Measurements from ENCODE around the gene NLRP6.

NLRP6 gene

GRCh38 chr11:244376-244775 is 33.8 kb upstream of the NLRP6 start:
- no peaks in the 10 kb centered on the region for H3K4me1 ChIP-seq (ENCODE audit: insufficient read depth, low read length)
- no peak overlapping the region for H3K4me3 ChIP-seq (ENCODE audit: low read depth in 1 of 2, low read length in 2 of 2)
- no peaks in the 10 kb centered on the region for H3K9me3 ChIP-seq (ENCODE audit: low read length)
- H3K36me3 ChIP-seq (ENCODE audit: insufficient read depth, low read length): peaks cover 77% of the 10 kb centered on the region
- H3K27ac ChIP-seq (ENCODE audit: low read depth, low read length): no peak overlapping the region
- no peaks in the 10 kb centered on the region for H3K27me3 ChIP-seq (ENCODE audit: control insufficient read depth in 1 of 2, insufficient read depth in 2 of 2, low read length in 2 of 2)
- H3K9ac ChIP-seq (ENCODE audit: low read length): no peak overlapping the region

GRCh38 chr11:249062-249461 is 29.1 kb upstream of the NLRP6 start:
- Histone ChIP-seq H3K36me3 (ENCODE audit: insufficient read depth, low read length) (peaks cover 88% of the 10 kb centered on the region), H3K9ac (ENCODE audit: low read length) (no peak overlapping the region), H3K4me3 (ENCODE audit: low read depth in 1 of 2, low read length in 2 of 2) (no peak overlapping the region), H3K27me3 (ENCODE audit: control insufficient read depth in 1 of 2, insufficient read depth in 2 of 2, low read length in 2 of 2) (no peaks in the 10 kb centered on the region), H3K9me3 (ENCODE audit: low read length) (no peaks in the 10 kb centered on the region), H3K4me1 (ENCODE audit: insufficient read depth, low read length) (no peaks in the 10 kb centered on the region), H3K27ac (ENCODE audit: low read depth, low read length) (no peak overlapping the region)

DNA sequence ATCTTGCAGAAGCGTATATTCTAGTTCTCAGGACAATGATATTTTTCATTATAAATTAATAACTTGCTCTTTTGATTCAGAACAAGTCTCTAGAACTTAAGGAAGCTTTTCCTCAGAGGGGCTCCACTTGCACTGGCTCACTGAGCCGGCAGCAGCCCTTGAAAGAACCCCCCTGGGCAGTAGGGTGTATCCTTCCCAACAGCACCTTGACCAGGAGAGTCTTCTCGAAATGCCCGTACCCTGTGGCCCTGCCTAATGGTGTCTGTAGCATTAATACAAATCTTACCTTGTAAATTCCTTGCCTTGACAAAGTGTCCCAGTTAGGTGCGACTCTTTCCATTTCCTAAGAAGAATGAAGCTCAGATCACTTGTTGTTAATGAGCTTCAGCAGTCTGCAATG is 27.9 kb upstream of the NLRP6 start:
- Histone ChIP-seq H3K4me1 (ENCODE audit: insufficient read depth, low read length) (no peaks in the 10 kb centered on the region), H3K9me3 (ENCODE audit: low read length) (no peaks in the 10 kb centered on the region), H3K9ac (ENCODE audit: low read length) (no peak overlapping the region), H3K27ac (ENCODE audit: low read depth, low read length) (no peak overlapping the region), H3K36me3 (ENCODE audit: insufficient read depth, low read length) (peaks cover 78% of the 10 kb centered on the region), H3K4me3 (ENCODE audit: low read depth in 1 of 2, low read length in 2 of 2) (no peak overlapping the region), H3K27me3 (ENCODE audit: control insufficient read depth in 1 of 2, insufficient read depth in 2 of 2, low read length in 2 of 2) (no peaks in the 10 kb centered on the region)

GRCh38 chr11:250740-251299 is 27.4 kb upstream of the NLRP6 start:
- H3K9ac ChIP-seq (ENCODE audit: low read length): no peak overlapping the region
- H3K27ac ChIP-seq (ENCODE audit: low read depth, low read length): no peak overlapping the region
- H3K4me1 ChIP-seq (ENCODE audit: insufficient read depth, low read length): no peaks in the 10 kb centered on the region
- H3K36me3 ChIP-seq (ENCODE audit: insufficient read depth, low read length): peaks cover 72% of the 10 kb centered on the region
- H3K9me3 ChIP-seq (ENCODE audit: low read length): no peaks in the 10 kb centered on the region
- H3K4me3 ChIP-seq (ENCODE audit: low read depth in 1 of 2, low read length in 2 of 2): no peak overlapping the region
- H3K27me3 ChIP-seq (ENCODE audit: control insufficient read depth in 1 of 2, insufficient read depth in 2 of 2, low read length in 2 of 2): no peaks in the 10 kb centered on the region

DNA sequence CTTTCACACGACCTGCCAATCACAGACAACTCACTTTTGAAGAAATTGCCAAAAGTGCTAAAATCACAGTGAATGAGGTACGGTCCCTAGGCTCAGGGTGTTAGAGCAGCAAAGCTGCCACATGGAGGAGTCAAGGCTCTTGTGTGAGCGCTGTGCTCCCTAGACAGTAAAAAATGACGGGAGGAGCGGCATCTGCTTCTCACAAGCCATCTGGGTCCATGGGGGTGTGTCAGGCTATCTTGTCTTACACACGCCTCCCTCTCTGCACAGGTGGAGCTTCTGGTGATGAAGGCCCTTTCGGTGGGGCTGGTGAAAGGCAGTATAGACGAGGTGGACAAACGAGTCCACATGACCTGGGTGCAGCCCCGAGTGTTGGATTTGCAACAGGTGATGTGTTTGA is 26.7 kb upstream of the NLRP6 start:
- no peak overlapping the region for H3K9ac ChIP-seq (ENCODE audit: low read length)
- H3K27ac ChIP-seq (ENCODE audit: low read depth, low read length): no peak overlapping the region
- no peaks in the 10 kb centered on the region for H3K4me1 ChIP-seq (ENCODE audit: insufficient read depth, low read length)
- H3K9me3 ChIP-seq (ENCODE audit: low read length): no peaks in the 10 kb centered on the region
- peaks cover 65% of the 10 kb centered on the region for H3K36me3 ChIP-seq (ENCODE audit: insufficient read depth, low read length)
- no peak overlapping the region for H3K4me3 ChIP-seq (ENCODE audit: low read depth in 1 of 2, low read length in 2 of 2)
- no peaks in the 10 kb centered on the region for H3K27me3 ChIP-seq (ENCODE audit: control insufficient read depth in 1 of 2, insufficient read depth in 2 of 2, low read length in 2 of 2)

DNA sequence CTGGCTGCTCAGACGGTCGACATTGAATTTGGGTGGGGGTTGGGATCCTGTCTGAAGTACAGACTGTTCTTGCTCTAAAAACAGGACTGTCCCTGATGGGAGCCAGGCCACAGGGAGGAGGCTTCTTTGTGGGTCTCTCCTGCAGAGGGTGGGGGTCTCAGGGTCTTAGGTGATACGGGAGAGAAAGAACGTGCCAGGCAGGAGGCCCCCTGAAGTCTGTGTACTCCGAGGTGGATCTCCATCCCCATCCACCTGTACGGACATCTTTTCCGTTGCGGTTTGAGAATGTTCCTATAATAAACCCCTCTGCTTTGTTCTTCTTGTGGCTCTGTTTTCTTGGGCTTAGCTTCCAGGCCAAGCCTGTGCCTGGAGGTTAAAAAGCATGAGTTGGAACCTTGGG is 25.5 kb upstream of the NLRP6 start:
- Histone ChIP-seq H3K9ac (ENCODE audit: low read length) (no peak overlapping the region), H3K27ac (ENCODE audit: low read depth, low read length) (no peak overlapping the region), H3K36me3 (ENCODE audit: insufficient read depth, low read length) (peaks cover 54% of the 10 kb centered on the region), H3K9me3 (ENCODE audit: low read length) (no peaks in the 10 kb centered on the region), H3K4me3 (ENCODE audit: low read depth in 1 of 2, low read length in 2 of 2) (no peak overlapping the region), H3K4me1 (ENCODE audit: insufficient read depth, low read length) (no peaks in the 10 kb centered on the region), H3K27me3 (ENCODE audit: control insufficient read depth in 1 of 2, insufficient read depth in 2 of 2, low read length in 2 of 2) (no peaks in the 10 kb centered on the region)

GRCh38 chr11:253160-253885 is 24.9 kb upstream of the NLRP6 start:
- Histone ChIP-seq H3K4me1 (ENCODE audit: insufficient read depth, low read length) (no peaks in the 10 kb centered on the region), H3K9me3 (ENCODE audit: low read length) (no peaks in the 10 kb centered on the region), H3K27me3 (ENCODE audit: control insufficient read depth in 1 of 2, insufficient read depth in 2 of 2, low read length in 2 of 2) (no peaks in the 10 kb centered on the region), H3K9ac (ENCODE audit: low read length) (no peak overlapping the region), H3K36me3 (ENCODE audit: insufficient read depth, low read length) (peaks cover 47% of the 10 kb centered on the region), H3K4me3 (ENCODE audit: low read depth in 1 of 2, low read length in 2 of 2) (no peak overlapping the region), H3K27ac (ENCODE audit: low read depth, low read length) (no peak overlapping the region)

DNA sequence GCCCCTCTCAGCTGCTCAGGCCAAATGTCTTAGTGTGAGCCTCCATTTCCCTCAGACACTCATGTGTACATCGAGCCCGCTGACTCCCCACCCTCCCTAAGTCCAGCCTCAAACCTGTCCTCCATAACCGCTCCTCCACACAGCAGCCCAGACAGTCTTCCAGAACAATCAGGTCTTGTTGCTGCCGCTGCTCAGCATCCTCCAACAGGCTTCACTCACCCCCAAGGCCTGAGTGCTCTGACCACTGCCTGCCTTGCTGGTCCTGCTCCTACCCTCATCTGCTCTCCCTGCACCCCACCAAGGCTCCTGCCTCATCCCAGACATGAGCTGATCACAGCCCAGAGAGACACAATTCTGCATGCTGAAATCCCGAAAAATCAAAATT is 24.3 kb upstream of the NLRP6 start:
- Histone ChIP-seq H3K9ac (ENCODE audit: low read length) (no peak overlapping the region), H3K27me3 (ENCODE audit: control insufficient read depth in 1 of 2, insufficient read depth in 2 of 2, low read length in 2 of 2) (no peaks in the 10 kb centered on the region), H3K4me3 (ENCODE audit: low read depth in 1 of 2, low read length in 2 of 2) (no peak overlapping the region), H3K9me3 (ENCODE audit: low read length) (no peaks in the 10 kb centered on the region), H3K27ac (ENCODE audit: low read depth, low read length) (no peak overlapping the region), H3K36me3 (ENCODE audit: insufficient read depth, low read length) (peaks cover 42% of the 10 kb centered on the region), H3K4me1 (ENCODE audit: insufficient read depth, low read length) (no peaks in the 10 kb centered on the region)

GRCh38 chr11:255176-255575 is 23.0 kb upstream of the NLRP6 start:
- peaks cover 32% of the 10 kb centered on the region for H3K36me3 ChIP-seq (ENCODE audit: insufficient read depth, low read length)
- no peak overlapping the region for H3K9ac ChIP-seq (ENCODE audit: low read length)
- no peak overlapping the region for H3K27ac ChIP-seq (ENCODE audit: low read depth, low read length)
- no peak overlapping the region for H3K4me3 ChIP-seq (ENCODE audit: low read depth in 1 of 2, low read length in 2 of 2)
- H3K9me3 ChIP-seq (ENCODE audit: low read length): no peaks in the 10 kb centered on the region
- H3K27me3 ChIP-seq (ENCODE audit: control insufficient read depth in 1 of 2, insufficient read depth in 2 of 2, low read length in 2 of 2): no peaks in the 10 kb centered on the region
- H3K4me1 ChIP-seq (ENCODE audit: insufficient read depth, low read length): no peaks in the 10 kb centered on the region

DNA sequence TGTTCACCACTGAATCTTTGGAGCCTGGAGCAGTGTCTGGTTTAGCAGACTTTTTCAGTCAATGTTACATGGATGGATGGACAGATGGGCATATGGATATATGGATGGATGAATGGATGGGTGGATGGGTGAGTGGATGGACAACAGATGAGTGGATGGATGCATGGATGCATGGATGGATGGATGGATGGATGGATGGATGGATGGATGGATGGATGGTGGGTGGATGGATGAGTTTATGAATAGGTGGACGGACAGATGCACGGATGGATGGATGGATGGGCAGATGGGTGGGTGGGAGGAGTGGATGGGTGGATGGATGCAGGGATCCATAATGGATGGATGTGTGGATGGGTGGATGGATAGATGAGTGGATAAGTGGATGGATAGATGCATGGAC is 22.4 kb upstream of the NLRP6 start:
- peaks cover 27% of the 10 kb centered on the region for H3K36me3 ChIP-seq (ENCODE audit: insufficient read depth, low read length)
- H3K27ac ChIP-seq (ENCODE audit: low read depth, low read length): no peak overlapping the region
- no peaks in the 10 kb centered on the region for H3K27me3 ChIP-seq (ENCODE audit: control insufficient read depth in 1 of 2, insufficient read depth in 2 of 2, low read length in 2 of 2)
- H3K9me3 ChIP-seq (ENCODE audit: low read length): no peaks in the 10 kb centered on the region
- H3K9ac ChIP-seq (ENCODE audit: low read length): no peak overlapping the region
- no peaks in the 10 kb centered on the region for H3K4me1 ChIP-seq (ENCODE audit: insufficient read depth, low read length)
- H3K4me3 ChIP-seq (ENCODE audit: low read depth in 1 of 2, low read length in 2 of 2): no peak overlapping the region

DNA sequence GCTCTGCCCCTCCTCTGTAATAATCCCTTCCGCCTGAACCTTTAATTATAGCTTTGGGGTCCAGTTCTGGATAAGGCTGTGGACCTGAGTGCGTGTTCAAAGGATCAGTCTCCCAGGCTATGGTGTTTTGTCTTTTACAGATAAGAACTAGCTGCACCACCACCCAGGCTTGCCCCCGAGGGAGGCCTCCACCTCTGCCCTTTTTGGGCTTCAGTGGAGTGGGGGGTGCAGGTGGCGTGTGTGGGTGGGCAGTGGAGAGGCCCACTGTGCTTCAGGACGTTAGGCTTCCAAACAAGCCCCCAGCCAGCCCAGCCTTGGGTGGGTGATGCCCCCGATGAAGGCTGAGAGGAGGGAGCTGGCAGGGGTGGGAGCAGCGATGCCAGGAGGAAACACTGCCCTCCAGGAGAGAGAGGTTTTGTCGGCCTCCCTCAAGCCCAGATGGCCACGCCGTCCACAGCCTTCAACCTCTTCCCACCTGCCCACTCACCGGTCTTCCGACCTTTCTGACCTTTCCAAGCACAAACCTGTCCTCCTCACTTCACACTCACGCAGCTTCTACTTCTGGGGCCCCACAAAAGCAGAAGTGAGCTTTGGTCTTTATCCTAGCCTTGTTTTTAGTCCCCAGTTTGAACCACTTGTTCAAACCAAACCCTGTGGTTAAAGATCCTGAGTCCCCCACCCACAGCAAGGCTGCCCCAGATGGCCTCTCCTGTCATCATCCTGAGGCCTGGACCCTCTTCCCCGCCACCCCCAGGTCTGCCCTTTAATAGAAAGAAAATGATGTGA is 21.1 kb upstream of the NLRP6 start:
- no peak overlapping the region for H3K4me3 ChIP-seq (ENCODE audit: low read depth in 1 of 2, low read length in 2 of 2)
- no peaks in the 10 kb centered on the region for H3K27me3 ChIP-seq (ENCODE audit: control insufficient read depth in 1 of 2, insufficient read depth in 2 of 2, low read length in 2 of 2)
- peaks cover 4% of the 10 kb centered on the region for H3K9me3 ChIP-seq (ENCODE audit: low read length)
- no peak overlapping the region for H3K9ac ChIP-seq (ENCODE audit: low read length)
- no peaks in the 10 kb centered on the region for H3K4me1 ChIP-seq (ENCODE audit: insufficient read depth, low read length)
- no peak overlapping the region for H3K27ac ChIP-seq (ENCODE audit: low read depth, low read length)
- H3K36me3 ChIP-seq (ENCODE audit: insufficient read depth, low read length): peaks cover 14% of the 10 kb centered on the region
